Measurements from ENCODE around the gene DNAJC9.

DNAJC9 gene

DNA sequence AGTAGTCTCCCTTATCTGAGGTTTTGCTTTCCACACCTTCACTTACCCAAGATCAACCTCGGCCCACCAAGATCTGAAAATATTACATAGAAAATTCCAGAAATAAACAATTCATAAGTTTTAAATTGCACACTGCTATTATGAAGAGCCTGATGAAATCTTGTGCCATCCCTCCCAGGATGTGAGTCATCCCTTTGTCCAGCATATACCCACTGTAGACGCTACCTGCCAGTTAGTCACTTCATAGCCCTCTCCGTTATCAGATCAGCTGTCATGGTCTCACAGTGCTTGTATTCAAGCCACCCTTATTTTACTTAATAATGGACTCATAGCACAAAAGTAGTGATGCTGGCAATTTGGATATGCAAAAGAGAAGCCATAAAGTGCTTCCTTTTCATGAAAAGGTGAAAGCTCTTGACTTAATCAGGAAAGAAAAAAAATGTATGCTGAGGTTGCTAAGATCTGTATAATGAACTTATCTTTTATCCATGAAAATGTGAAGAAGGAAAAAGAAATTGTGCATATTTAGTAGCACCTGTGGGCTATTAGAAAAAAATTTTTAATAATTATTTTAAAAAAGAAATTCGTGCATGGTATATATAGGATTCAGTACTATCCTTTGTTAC, 15.2 kb upstream of the DNAJC9 start (continued):
- TF ChIP-seq ZNF654 (tag by site-specific recombination; IDR thresholded peaks at IDR 0.05; ENCODE audit: low read depth) (no peak), FEZF1 (tag by site-specific recombination; IDR thresholded peaks at IDR 0.05) (no peak), ZNF174 (tag by site-specific recombination; IDR thresholded peaks at IDR 0.05) (no peak), ZBTB20 (tag by site-specific recombination; IDR thresholded peaks at IDR 0.05) (no peak), ZNF155 (tag by site-specific recombination; IDR thresholded peaks at IDR 0.05) (no peak), ZNF660 (tag by site-specific recombination; IDR thresholded peaks at IDR 0.05) (no peak)
- TF ChIP-seq, protein P1, sequence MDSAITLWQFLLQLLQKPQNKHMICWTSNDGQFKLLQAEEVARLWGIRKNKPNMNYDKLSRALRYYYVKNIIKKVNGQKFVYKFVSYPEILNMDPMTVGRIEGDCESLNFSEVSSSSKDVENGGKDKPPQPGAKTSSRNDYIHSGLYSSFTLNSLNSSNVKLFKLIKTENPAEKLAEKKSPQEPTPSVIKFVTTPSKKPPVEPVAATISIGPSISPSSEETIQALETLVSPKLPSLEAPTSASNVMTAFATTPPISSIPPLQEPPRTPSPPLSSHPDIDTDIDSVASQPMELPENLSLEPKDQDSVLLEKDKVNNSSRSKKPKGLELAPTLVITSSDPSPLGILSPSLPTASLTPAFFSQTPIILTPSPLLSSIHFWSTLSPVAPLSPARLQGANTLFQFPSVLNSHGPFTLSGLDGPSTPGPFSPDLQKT (IDR thresholded peaks at IDR 0.05; ENCODE audit: borderline replicate concordance, low read depth, low read length), result no peak

DNA sequence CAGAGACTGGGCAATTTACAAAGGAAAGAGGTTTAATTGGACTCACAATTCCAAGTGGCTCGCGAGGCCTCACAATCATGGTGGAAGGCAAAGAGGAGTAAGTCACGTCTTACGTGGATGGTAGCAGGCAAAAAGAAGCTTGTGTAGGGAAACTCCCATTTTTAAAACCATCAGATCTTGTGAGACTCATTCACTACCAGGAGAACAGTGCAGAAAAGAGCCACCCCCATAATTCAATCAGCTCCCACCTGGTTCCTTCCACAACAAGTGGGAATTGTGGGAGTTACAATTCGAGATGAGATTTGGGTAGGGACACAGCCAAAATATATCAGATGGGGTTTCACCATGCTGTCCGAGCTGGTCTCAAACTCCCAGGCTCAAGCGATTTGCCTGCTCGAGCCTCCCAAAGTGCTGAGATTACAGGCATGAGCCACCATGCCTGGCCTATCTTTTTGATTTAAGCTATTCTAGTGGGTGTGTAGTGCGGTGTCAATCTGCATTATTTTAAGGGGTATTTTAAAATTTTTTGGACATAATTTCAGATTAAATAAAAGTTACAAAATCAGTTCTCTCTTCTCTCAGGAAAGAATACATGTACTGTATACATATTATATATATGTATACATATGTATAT, 14.4 kb upstream of the DNAJC9 start:
- POLR2A ChIA-PET, result interaction anchor here (1.4 kb wide), 1 partner anchor 14 kb away, joined by 5 read pairs; the partner anchor contains the start of gene DNAJC9
- Histone ChIP-seq H3K9me3 (ENCODE audit: control insufficient read depth, insufficient read depth, low read depth, low read length) (no peaks in the 10 kb centered on the region), H3K27ac (ENCODE audit: extremely low read depth, low read depth, low read length) (no peak overlapping the region), H3K36me3 (ENCODE audit: control insufficient read depth in 2 of 2, insufficient read depth in 1 of 2, low read length in 2 of 2) (no peaks in the 10 kb centered on the region), H3K4me1 (ENCODE audit: control insufficient read depth, insufficient read depth, low read length) (no peaks in the 10 kb centered on the region), H3K4me3 (ENCODE audit: low read depth, low read length) (no peak overlapping the region)
- CTCF ChIA-PET, result interaction anchor here (0.5 kb wide), 1 partner anchor 183 kb away, joined by 3 read pairs; no protein-coding TSS in a partner anchor
- no peak for TF ChIP-seq YY2 (tag by site-specific recombination; IDR thresholded peaks at IDR 0.05)
- TF ChIP-seq, protein P2, sequence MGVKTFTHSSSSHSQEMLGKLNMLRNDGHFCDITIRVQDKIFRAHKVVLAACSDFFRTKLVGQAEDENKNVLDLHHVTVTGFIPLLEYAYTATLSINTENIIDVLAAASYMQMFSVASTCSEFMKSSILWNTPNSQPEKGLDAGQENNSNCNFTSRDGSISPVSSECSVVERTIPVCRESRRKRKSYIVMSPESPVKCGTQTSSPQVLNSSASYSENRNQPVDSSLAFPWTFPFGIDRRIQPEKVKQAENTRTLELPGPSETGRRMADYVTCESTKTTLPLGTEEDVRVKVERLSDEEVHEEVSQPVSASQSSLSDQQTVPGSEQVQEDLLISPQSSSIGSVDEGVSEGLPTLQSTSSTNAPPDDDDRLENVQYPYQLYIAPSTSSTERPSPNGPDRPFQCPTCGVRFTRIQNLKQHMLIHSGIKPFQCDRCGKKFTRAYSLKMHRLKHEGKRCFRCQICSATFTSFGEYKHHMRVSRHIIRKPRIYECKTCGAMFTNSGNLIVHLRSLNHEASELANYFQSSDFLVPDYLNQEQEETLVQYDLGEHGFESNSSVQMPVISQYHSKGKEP (tag by site-specific recombination; IDR thresholded peaks at IDR 0.05), result no peak
- no peak for TF ChIP-seq REPIN1 (tag by site-specific recombination; IDR thresholded peaks at IDR 0.05; ENCODE audit: low read depth)
- TF ChIP-seq ZNF521 (tag by site-specific recombination; IDR thresholded peaks at IDR 0.05), result no peak
- TF ChIP-seq, protein P3, sequence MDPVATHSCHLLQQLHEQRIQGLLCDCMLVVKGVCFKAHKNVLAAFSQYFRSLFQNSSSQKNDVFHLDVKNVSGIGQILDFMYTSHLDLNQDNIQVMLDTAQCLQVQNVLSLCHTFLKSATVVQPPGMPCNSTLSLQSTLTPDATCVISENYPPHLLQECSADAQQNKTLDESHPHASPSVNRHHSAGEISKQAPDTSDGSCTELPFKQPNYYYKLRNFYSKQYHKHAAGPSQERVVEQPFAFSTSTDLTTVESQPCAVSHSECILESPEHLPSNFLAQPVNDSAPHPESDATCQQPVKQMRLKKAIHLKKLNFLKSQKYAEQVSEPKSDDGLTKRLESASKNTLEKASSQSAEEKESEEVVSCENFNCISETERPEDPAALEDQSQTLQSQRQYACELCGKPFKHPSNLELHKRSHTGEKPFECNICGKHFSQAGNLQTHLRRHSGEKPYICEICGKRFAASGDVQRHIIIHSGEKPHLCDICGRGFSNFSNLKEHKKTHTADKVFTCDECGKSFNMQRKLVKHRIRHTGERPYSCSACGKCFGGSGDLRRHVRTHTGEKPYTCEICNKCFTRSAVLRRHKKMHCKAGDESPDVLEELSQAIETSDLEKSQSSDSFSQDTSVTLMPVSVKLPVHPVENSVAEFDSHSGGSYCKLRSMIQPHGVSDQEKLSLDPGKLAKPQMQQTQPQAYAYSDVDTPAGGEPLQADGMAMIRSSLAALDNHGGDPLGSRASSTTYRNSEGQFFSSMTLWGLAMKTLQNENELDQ (tag by site-specific recombination; IDR thresholded peaks at IDR 0.05; ENCODE audit: low read depth), result no peak
- TF ChIP-seq, protein P4, sequence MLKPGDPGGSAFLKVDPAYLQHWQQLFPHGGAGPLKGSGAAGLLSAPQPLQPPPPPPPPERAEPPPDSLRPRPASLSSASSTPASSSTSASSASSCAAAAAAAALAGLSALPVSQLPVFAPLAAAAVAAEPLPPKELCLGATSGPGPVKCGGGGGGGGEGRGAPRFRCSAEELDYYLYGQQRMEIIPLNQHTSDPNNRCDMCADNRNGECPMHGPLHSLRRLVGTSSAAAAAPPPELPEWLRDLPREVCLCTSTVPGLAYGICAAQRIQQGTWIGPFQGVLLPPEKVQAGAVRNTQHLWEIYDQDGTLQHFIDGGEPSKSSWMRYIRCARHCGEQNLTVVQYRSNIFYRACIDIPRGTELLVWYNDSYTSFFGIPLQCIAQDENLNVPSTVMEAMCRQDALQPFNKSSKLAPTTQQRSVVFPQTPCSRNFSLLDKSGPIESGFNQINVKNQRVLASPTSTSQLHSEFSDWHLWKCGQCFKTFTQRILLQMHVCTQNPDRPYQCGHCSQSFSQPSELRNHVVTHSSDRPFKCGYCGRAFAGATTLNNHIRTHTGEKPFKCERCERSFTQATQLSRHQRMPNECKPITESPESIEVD (tag by site-specific recombination; IDR thresholded peaks at IDR 0.05), result no peak
- no peak for TF ChIP-seq ZNF792 (tag by site-specific recombination; IDR thresholded peaks at IDR 0.05)
- TF ChIP-seq ZFHX2 (tag by site-specific recombination; conservative IDR thresholded peaks at IDR 0.05), result no peak
- no peak for TF ChIP-seq ZSCAN30 (tag by site-specific recombination; IDR thresholded peaks at IDR 0.05)
- TF ChIP-seq MYNN (tag by site-specific recombination; IDR thresholded peaks at IDR 0.05; ENCODE audit: borderline replicate concordance), result no peak
